PC-3 (cell line): ENCODE data around the gene SPIRE1. TPM values are rescaled to one million over a fixed set of nuclear protein-coding genes. Genes with fewer than 3 reads are reported as not detected.

ENCODE experiments used
- ATAC-seq: fragments of 200-7000 bp; cut with Tn5 transposase; 2 replicates; pipeline ENCODE4 v1.9.1; 2020; ENCODE audit warnings: mild to moderate bottlenecking, moderate library complexity
- BruUV-seq: library from RNA; stranded (reverse); fragments of 400-500 nt; replicated peaks from 2 replicates; lab custom pipeline; 2021; lab: Mats Ljungman, UMichigan
- CTCF ChIA-PET: fragments of 300-600 bp; sonication (Branson Sonifier 250); formaldehyde crosslinking; loops from one replicate; lab custom pipeline; 2022; ENCODE audit warnings: antibody characterized with exemption; lab: Charles Lee
- POLR2A ChIA-PET: fragments of 300-600 bp; sonication (Branson Sonifier 250); formaldehyde crosslinking; loops from one replicate; lab custom pipeline; 2022; ENCODE audit warnings: antibody characterized with exemption; ENCODE audit not compliant: unreplicated experiment; lab: Charles Lee
- DNase-seq: peaks from one replicate; pipeline ENCODE4 v3.0.0-alpha.2; 2015
- H2AFZ ChIP-seq: fragments of 300-600 bp; sonication (generic); 2 replicates; pipeline ENCODE4 v1.6.0; 2016; ENCODE audit warnings: antibody characterized with exemption, low read length
- H3F3A ChIP-seq: fragments of 300-600 bp; sonication (generic); one replicate; pipeline ENCODE4 v1.6.0; 2017; ENCODE audit warnings: antibody characterized with exemption, low read length, control low read depth, mild to moderate bottlenecking; ENCODE audit not compliant: unreplicated experiment
- H3K27ac ChIP-seq: fragments of 300-600 bp; sonication (generic); 2 replicates; pipeline ENCODE4 v1.5.1; 2016; ENCODE audit warnings: mild to moderate bottlenecking, low read length
- H3K27me3 ChIP-seq: fragments of 300-600 bp; sonication (generic); 2 replicates; pipeline ENCODE4 v1.6.1; 2016; ENCODE audit warnings: low read length, mixed read lengths
- H3K36me3 ChIP-seq: fragments of 300-600 bp; sonication (generic); 2 replicates; pipeline ENCODE4 v1.6.1; 2016; ENCODE audit warnings: low read depth, mixed run types, low read length, mixed read lengths
- H3K4me1 ChIP-seq: fragments of 300-600 bp; sonication (generic); 2 replicates; pipeline ENCODE4 v1.5.1; 2016; ENCODE audit warnings: low read length; ENCODE audit not compliant: insufficient read depth
- H3K4me2 ChIP-seq: fragments of 300-600 bp; sonication (generic); 2 replicates; pipeline ENCODE4 v1.6.0; 2016; ENCODE audit warnings: low read length
- H3K4me3 ChIP-seq: fragments of 300-600 bp; sonication (generic); 2 replicates; pipeline ENCODE4 v1.5.1; 2016; ENCODE audit warnings: mild to moderate bottlenecking, low read length, mixed read lengths
- H3K79me2 ChIP-seq: fragments of 300-600 bp; sonication (generic); 2 replicates; pipeline ENCODE4 v1.6.1; 2017; ENCODE audit warnings: low read length, mixed read lengths
- H3K9ac ChIP-seq: fragments of 300-600 bp; sonication (generic); 2 replicates; pipeline ENCODE4 v1.6.0; 2016; ENCODE audit warnings: mild to moderate bottlenecking, low read length
- H3K9me2 ChIP-seq: fragments of 300-600 bp; sonication (generic); replicated peaks from 2 replicates; pipeline ENCODE4 v1.6.1; 2016; ENCODE audit warnings: mixed run types, low read length, mixed read lengths
- H3K9me3 ChIP-seq: fragments of 300-600 bp; sonication (generic); 2 replicates; pipeline ENCODE4 v1.6.1; 2016; ENCODE audit warnings: low read length, mixed read lengths
- H4K20me1 ChIP-seq: fragments of 300-600 bp; sonication (generic); 2 replicates; pipeline ENCODE4 v1.6.1; 2016; ENCODE audit warnings: low read length, mixed read lengths
- CTCF ChIP-seq: fragments of 300-600 bp; sonication (generic); conservative IDR thresholded peaks from 2 replicates; pipeline ENCODE4 v1.5.1; 2017; ENCODE audit warnings: antibody characterized with exemption, low read depth, mild to moderate bottlenecking, low read length
- EZH2 ChIP-seq: fragments of 300-600 bp; sonication (generic); IDR thresholded peaks from one replicate; pipeline ENCODE4 v1.6.1; 2017; ENCODE audit warnings: antibody characterized with exemption, mild to moderate bottlenecking, low read length; ENCODE audit not compliant: unreplicated experiment
- EZH2phosphoT487 ChIP-seq: fragments of 300-600 bp; sonication (generic); IDR thresholded peaks from 2 replicates; pipeline ENCODE4 v1.6.1; 2018; ENCODE audit warnings: mild to moderate bottlenecking, antibody characterized with exemption, low read length, borderline replicate concordance
- intact Hi-C: fragments of 100-400 bp; cut with micrococcal nuclease; formaldehyde crosslinking; loops from 2 replicates; pipeline ENCODE4 v1.9.0; 2023
- total RNA-seq: library from RNA; depleted of rRNA; stranded (reverse); fragments of >200 nt; gene quantifications from 2 replicates; pipeline ENCODE4 v1.2.3, GENCODE V29; 2014

The SPIRE1 gene
- total RNA-seq, 1 experiment from 2014 or later = 32.4 TPM

GRCh38 chr18:12608301-12608700, 49.6 kb downstream of the SPIRE1 start:
- TF ChIP-seq CTCF (no peak), EZH2 (no peak), EZH2phosphoT487 (no peak)
- ChIA-PET CTCF (no interaction called here), POLR2A (no interaction called here)
- H3K9me3 ChIP-seq = no peaks in the 10 kb centered on the region
- intact Hi-C loops = loop anchor here (1.0 kb wide), 1 partner anchor 50 kb away; the partner anchor contains the start of gene SPIRE1
- no peaks in the 10 kb centered on the region for H3K36me3 ChIP-seq
- H3K4me2 ChIP-seq = peak overlapping the region; percentile 36
- peaks cover 47% of the 10 kb centered on the region for H3K4me1 ChIP-seq
- no peak overlapping the region for H2AFZ ChIP-seq
- H4K20me1 ChIP-seq = no peaks in the 10 kb centered on the region
- no peak overlapping the region for H3K4me3 ChIP-seq
- H3K27ac ChIP-seq = peak overlapping the region; percentile 95
- no peak for ATAC-seq
- H3F3A ChIP-seq = no peaks in the 10 kb centered on the region
- no TSS peak for BruUV-seq
- H3K27me3 ChIP-seq = no peaks in the 10 kb centered on the region
- H3K9me2 ChIP-seq = no peaks in the 10 kb centered on the region
- peaks cover 20% of the 10 kb centered on the region for H3K79me2 ChIP-seq
- peak; percentile 50 for DNase-seq
- no peak overlapping the region for H3K9ac ChIP-seq

- Histone ChIP-seq H3F3A (no peaks in the 10 kb centered on the region), H3K36me3 (no peaks in the 10 kb centered on the region), H3K4me3 (peak overlapping the region; percentile 46; the same call in 1 of the 2 replicates), H3K79me2 (peaks cover 30% of the 10 kb centered on the region), H3K27ac (peak overlapping the region; percentile 95), H3K27me3 (no peaks in the 10 kb centered on the region), H3K9me2 (no peaks in the 10 kb centered on the region), H2AFZ (no peak overlapping the region), H3K9me3 (no peaks in the 10 kb centered on the region), H3K4me1 (peaks cover 47% of the 10 kb centered on the region), H4K20me1 (no peaks in the 10 kb centered on the region), H3K4me2 (peak overlapping the region; percentile 78), H3K9ac (peak overlapping the region; percentile 80)
- no peak for TF ChIP-seq EZH2
- no peak for TF ChIP-seq CTCF
- peak; percentile 83 for DNase-seq
- peak; percentile 79 for ATAC-seq
- ChIA-PET CTCF (interaction anchor here (0.5 to 1.1 kb wide), 4 partner anchors 28 to 284 kb away, joined by 3 to 6 read pairs (median 3); no protein-coding TSS in a partner anchor), POLR2A (interaction anchor here (0.5 to 1.2 kb wide), 9 partner anchors 9 to 627 kb away, joined by 3 to 21 read pairs (median 4); partner anchors contain the start of gene AFG3L2)
- intact Hi-C loops = loop anchor here (1.0 kb wide), 2 partner anchors 34 to 63 kb away; no protein-coding TSS in a partner anchor
- BruUV-seq = TSS peak; percentile 58
Measured at GRCh38 chr18:12606592-12607315, 51.2 kb downstream of the SPIRE1 start.

GRCh38 chr18:12604445-12605007, 53.4 kb downstream of the SPIRE1 start:
- H3K4me1 ChIP-seq = peaks cover 47% of the 10 kb centered on the region
- no peak overlapping the region for H3K4me3 ChIP-seq
- H3K36me3 ChIP-seq = no peaks in the 10 kb centered on the region
- H3K79me2 ChIP-seq = peaks cover 33% of the 10 kb centered on the region
- H3K27ac ChIP-seq = no peak overlapping the region
- DNase-seq = no peak
- H3K9me2 ChIP-seq = no peaks in the 10 kb centered on the region
- H4K20me1 ChIP-seq = no peaks in the 10 kb centered on the region
- H3K27me3 ChIP-seq = no peaks in the 10 kb centered on the region
- ATAC-seq = no peak
- intact Hi-C loops = no loop called here
- H2AFZ ChIP-seq = no peak overlapping the region
- H3K4me2 ChIP-seq = no peak overlapping the region
- POLR2A ChIA-PET = no interaction called here
- H3K9ac ChIP-seq = no peak overlapping the region
- CTCF ChIA-PET = no interaction called here
- H3F3A ChIP-seq = no peaks in the 10 kb centered on the region
- TF ChIP-seq CTCF (peak; percentile 51), EZH2phosphoT487 (no peak), EZH2 (no peak)
- H3K9me3 ChIP-seq = no peaks in the 10 kb centered on the region
- no TSS peak for BruUV-seq
